COLO668 (cell line): ENCODE data around the gene RPL38.

Experiments used
- DNase-seq: peaks from one replicate; lab custom pipeline; 2025; ENCODE audit not compliant: unreplicated experiment; lab: John Stamatoyannopoulos, UW

The RPL38 gene

GRCh38 chr17:74210191-74211140 is 7.0 kb downstream of the RPL38 start:
- DNase-seq = peak; percentile 34

- DNase-seq = no peak
Measured at GRCh38 chr17:74211141-74211911, 7.8 kb downstream of the RPL38 start.

GRCh38 chr17:74211912-74212208 is 8.4 kb downstream of the RPL38 start:
- no peak for DNase-seq

GRCh38 chr17:74212209-74212912 is 8.9 kb downstream of the RPL38 start:
- no peak for DNase-seq

GRCh38 chr17:74212913-74213791 is 9.7 kb downstream of the RPL38 start, which contains the start of gene TTYH2:
Gene TTYH2, plus strand, starts transcription at chr17:74213571. Its CDS starts 17 bp downstream, at chr17:74213588.
- peak; percentile 81 for DNase-seq

- no peak for DNase-seq
Measured at GRCh38 chr17:74213861-74214391, 10.4 kb downstream of the RPL38 start.

GRCh38 chr17:74214484-74215341 is 11.2 kb downstream of the RPL38 start:
- no peak for DNase-seq

- no peak for DNase-seq
Measured at GRCh38 chr17:74215342-74215727, 11.9 kb downstream of the RPL38 start.

- no peak for DNase-seq
Measured at GRCh38 chr17:74216505-74216904, 13.0 kb downstream of the RPL38 start.

- peak; percentile 53 for DNase-seq
Measured at GRCh38 chr17:74217037-74217730, 13.7 kb downstream of the RPL38 start.

GRCh38 chr17:74217888-74218287 is 14.4 kb downstream of the RPL38 start:
- no peak for DNase-seq

GRCh38 chr17:74218436-74218835 is 15.0 kb downstream of the RPL38 start:
- no peak for DNase-seq

GRCh38 chr17:74219576-74220133 is 16.2 kb downstream of the RPL38 start:
- no peak for DNase-seq

- no peak for DNase-seq
Measured at GRCh38 chr17:74220219-74220618, 16.7 kb downstream of the RPL38 start.

GRCh38 chr17:74220946-74221818 is 17.7 kb downstream of the RPL38 start:
- no peak for DNase-seq

GRCh38 chr17:74222399-74222798 is 18.9 kb downstream of the RPL38 start:
- DNase-seq = no peak

GRCh38 chr17:74223901-74224300 is 20.4 kb downstream of the RPL38 start:
- no peak for DNase-seq
